GM19025 (cell line): Measurements from ENCODE around the gene ACLY.
"Not testable (repeated sequence)": the region's sequence is repeated elsewhere in the genome, so short reads cannot be mapped to it uniquely, and the experiment has no call there.

Experiments used
- ATAC-seq: cut with Tn5 transposase; IDR thresholded peaks from one replicate; pipeline ENCODE4 v1.9.1; 2021; ENCODE audit warnings: mild to moderate bottlenecking, low read depth, moderate library complexity; ENCODE audit not compliant: unreplicated experiment

The ACLY gene

DNA sequence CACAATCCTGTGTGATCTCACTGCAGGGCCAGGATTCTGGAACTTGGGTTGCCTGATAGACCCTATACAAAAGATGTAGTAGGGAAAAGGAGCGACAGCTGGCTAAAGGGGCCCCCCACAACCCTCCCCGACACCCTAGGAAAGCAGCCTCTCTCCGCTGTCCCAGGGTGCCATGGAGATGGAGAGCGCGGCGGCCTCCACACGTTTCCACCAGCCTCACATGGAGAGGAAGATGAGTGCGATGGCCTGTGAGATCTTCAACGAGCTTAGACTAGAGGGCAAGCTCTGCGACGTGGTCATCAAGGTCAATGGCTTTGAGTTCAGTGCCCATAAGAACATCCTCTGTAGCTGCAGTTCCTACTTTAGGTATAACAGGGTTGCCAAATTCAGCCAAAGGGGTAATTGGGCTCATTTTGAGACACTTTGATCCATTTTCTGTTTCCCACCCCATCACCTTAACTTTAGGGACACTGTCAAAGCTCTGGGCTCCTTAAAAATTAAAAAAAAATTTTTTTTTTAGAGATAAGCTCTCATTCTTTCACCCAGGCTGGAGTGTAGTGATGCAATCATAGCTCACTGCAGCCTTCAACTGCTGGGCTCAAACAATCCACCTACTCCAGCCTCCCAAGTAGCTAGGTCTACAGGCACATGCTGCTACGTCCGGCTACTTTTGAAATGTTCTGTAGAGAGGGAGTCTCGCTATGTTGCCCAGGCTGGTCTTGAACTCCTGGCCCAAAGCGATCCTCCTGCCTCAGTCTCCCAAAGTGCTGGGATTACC is 80.8 kb downstream of the ACLY start, which contains the start of gene KLHL10:
Gene KLHL10, plus strand, starts transcription at position 65 of the 778 bp plus-strand sequence. Its CDS starts 108 bp downstream, at position 173.
- no peak for ATAC-seq

DNA sequence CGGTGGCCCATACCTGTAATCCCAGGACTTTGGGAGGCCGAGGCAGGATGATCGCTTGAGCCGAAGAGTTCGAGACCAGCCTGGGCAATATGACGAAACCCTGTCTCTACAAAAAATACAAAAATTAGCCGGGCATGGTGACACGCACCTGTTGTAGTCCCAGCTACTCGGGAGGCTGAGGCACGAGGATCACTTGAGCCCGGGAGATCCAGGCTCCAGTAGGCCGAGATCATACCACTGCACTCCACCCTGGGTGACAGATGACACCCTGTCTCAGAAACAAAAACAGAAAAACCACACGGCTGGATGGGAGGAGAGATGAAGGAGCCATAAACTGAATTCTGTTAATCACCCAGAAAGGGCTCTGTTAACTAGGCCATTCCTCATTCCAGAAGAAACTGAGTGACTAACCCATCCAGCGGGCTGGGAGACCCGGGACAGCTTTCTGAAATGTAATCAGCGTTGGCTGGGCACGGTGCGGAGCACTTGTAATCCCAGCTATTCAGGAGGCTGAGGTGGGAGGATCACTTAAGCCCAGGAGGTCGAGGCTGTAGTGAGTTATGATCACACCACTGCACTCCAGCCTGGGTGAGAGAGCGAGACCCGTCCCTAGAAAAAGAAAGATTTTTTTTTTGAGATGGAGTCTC is 82.1 kb downstream of the ACLY start:
- ATAC-seq = no peak

DNA sequence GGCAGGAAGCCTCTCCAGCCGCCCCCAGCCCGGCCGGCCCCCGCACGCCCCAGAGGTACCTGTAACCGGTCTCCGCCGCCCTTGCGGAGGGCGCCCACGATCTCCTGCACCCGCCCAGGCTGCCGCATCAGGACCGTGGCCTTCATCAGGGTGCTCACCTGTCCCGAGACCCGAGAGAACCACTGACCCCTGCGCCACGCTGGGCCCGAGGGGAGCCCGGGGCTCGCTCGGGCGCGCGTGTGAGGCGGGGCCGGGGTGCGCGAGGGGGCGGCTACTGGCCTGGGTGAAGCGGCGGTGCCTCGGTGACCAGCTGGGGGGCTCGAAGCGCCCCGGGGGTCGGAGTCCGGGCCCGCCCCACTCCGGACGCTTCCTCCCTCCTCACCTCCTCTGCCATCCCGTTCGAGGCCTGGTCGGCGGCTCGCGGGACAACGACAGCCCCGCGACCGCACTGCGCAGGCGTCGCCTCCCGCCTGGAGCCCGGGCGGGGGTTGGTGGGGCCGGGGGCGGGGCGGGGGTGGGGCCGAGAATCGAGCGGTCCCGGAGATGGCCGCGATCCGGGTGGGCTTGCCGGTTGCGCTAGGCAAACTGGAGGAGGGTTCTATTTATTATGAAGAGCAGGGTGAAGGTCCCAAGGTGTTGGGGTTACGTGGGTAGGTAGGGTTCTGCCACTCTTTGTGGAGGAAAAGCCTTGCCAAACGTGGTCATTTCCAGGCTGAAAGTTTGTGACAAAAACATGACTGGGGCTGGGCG is 82.8 kb downstream of the ACLY start, which contains the start of gene NT5C3B:
Gene NT5C3B, minus strand, starts transcription at position 433 of the 750 bp plus-strand sequence. Its CDS starts 39 bp downstream, at position 394.
- no peak for ATAC-seq

DNA sequence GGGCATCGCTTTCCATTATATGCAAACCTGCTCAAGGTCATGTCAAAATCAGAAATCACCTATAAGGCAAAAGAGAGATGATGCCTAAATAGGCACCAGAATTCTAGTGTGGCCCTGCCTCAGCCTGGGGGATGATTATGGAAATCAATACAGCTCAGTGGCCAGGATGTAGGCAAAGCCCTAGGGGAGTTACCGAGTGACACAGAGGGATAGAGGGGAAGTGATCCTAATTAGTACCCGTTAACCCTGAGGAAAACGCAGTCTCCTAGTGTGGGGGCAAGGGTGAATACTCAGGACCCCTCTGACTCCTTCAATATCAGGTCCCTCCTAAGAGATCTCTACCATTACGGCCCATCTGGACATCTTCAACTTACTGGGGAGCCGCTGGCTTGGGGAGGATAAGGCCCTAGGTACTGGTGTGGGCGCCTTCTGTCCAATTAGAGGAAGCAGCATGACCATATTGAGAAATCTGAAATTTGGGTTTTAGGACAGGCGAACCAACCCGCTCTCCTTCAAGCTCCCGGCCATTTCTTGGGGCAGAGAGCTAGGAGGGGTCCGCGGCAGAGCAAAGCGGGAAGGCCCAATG is 83.4 kb downstream of the ACLY start:
- no peak for ATAC-seq

DNA sequence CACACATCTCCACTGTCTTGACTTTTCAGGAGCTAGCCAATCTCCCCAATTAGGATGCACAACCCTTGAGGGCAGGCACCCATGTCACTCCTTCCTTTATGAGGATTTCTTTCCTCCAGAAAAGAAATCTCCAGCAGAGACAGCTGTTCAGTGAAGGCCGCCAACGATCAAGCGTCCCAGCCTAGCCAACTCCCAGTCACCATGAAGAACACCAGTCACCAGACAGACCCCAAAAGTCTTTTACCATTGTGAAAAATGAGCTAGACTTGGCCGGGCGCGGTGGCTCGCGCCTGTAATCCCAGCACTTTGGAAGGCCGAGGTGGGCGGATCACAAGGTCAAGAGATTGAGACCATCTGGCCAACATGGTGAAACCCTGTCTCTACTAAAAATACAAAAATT is 88.8 kb downstream of the ACLY start:
- ATAC-seq = not testable (repeated sequence)

DNA sequence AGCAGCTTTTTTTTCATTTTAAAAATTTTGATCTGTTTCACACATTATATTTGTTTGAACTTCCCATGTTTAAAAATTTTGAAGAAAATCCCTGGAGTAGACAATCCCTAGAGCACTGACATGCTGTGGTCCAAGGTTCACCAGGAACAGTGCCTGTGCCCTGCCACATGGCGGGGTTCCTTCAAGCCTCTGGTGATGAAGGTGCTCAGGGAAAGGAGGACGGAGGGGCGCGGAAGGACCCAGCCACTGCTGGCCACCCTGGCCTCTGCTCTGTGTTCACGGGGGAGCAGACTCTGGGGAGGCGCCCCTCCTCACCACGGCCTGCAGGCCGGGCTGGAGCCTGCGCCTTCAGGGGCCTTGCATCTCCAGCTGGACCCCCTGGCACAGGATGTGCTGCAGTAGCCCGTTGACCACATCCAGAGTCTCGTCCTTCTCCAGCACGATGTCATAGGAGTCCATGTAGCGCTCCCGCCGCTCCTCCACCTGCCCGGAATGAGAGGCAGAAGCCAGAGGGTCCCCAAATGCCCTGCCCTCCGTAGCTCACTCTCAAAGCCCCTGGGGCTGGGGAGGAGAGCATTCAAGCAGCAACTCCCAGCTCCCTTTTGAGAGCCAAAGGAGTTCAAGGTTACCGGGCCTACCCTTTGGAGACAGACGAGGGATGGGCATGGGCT is 93.4 kb downstream of the ACLY start:
- ATAC-seq = no peak

DNA sequence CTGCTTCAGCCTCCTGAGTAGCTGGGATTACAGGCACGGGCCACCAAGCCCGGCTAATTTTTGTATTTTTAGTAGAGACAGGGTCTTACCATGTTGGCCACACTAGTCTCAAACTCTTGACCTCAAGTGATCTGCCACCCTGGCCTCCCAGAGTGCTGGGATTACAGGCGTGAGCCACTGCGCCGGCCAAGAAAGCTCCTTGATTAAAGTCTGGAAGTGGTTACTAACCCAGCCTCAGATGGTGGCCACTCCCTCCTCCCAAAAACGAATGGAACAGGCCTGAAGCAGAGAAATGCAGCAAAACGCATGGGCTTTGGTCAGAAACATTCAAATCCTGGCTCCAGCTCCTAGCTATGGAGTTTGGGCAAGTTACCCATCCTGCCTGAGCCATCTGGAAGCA is 94.7 kb downstream of the ACLY start:
- no peak for ATAC-seq

DNA sequence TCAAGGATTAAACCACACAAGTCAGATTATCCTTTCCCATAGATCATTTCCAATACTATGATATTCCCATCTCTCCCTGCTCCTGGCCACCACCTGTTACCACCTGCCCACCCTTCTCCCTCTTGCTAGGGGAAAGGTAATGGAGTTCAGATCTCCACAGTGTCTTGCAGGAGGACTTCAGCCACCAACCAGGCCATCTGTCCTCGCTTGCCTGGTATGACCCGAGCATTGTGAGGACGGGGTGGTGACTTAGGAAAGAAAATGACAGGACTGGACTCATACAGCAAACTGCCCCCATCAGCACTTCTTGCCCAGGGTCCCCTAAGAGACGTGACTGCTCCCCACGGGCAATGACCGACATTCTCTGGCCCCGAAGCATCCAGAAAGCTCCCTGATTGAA is 95.2 kb downstream of the ACLY start:
- no peak for ATAC-seq

DNA sequence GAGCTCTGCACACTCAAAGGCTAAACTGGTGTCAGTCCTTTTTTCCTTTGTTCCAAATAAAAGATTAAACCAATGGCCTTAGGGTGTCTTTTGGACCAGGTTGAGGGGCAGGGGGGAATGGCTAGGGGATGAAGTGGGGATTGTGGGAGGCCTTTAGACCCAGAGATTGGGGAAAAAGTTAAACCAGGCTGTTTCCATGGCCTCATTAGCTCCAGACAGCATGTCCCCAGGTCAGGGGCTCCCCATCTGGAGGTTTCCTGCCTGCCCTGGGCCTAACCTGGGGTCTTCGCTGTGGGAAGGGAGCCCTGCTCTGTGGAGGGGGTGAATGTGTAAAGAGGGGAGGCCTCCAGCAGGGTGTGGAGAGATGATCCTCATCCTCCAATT is 95.6 kb downstream of the ACLY start:
- no peak for ATAC-seq

DNA sequence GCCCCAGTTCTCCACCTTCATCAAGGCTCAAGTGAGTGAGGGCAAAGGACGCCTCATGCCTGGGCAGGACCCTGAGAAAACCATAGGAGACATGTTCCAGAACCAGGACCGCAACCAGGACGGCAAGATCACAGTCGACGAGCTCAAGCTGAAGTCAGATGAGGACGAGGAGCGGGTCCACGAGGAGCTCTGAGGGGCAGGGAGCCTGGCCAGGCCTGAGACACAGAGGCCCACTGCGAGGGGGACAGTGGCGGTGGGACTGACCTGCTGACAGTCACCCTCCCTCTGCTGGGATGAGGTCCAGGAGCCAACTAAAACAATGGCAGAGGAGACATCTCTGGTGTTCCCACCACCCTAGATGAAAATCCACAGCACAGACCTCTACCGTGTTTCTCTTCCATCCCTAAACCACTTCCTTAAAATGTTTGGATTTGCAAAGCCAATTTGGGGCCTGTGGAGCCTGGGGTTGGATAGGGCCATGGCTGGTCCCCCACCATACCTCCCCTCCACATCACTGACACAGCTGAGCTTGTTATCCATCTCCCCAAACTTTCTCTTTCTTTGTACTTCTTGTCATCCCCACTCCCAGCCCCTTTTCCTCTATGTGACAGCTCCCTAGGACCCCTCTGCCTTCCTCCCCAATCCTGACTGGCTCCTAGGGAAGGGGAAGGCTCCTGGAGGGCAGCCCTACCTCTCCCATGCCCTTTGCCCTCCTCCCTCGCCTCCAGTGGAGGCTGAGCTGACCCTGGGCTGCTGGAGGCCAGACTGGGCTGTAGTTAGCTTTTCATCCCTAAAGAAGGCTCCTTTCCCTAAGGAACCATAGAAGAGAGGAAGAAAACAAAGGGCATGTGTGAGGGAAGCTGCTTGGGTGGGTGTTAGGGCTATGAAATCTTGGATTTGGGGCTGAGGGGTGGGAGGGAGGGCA is 96.3 kb downstream of the ACLY start:
- ATAC-seq = no peak

DNA sequence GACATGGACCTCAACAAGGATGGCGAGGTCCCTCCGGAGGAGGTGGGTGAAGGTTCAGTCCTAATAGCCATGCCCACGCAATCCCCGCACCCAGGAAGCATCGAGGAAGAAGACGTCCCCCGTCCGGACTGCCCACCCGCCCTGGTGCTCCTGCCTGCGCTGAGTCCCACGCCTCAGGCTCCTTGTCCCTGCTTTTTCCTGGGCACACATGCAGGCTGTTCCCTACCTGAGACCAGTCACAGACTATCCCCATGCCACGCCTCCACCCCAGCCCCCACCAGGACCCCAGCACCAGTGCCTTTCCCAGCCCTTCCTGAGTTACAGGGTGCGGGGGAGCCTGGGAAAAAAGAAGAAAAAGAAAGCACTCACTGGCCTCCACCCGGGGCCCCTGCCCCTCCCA is 97.0 kb downstream of the ACLY start:
- ATAC-seq = no peak

DNA sequence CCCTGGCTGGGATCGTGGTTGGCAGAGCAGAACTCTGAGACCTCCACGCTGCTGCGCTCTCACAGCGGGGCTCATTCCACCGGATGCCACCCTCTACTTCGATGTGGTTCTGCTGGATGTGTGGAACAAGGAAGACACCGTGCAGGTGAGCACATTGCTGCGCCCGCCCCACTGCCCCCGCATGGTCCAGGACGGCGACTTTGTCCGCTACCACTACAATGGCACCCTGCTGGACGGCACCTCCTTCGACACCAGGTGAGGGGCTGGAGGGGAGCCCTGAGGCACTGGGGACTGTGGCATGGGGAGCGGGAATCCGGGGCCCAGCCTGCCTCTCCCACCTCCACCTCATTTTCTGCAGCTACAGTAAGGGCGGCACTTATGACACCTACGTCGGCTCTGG is 100.7 kb downstream of the ACLY start:
- ATAC-seq = no peak
